IPS-NIHi7 (cell line): Measurements from ENCODE around the gene CEP164.
"Not testable (repeated sequence)": the region's sequence is repeated elsewhere in the genome, so short reads cannot be mapped to it uniquely, and the experiment has no call there.

Experiments used
- DNase-seq: peaks from one replicate; pipeline ENCODE4 v3.0.0; 2012; ENCODE audit warnings: mixed read lengths; ENCODE audit errors: extremely low spot score

CEP164 gene

GRCh38 chr11:117441146-117441975 is 113.7 kb downstream of the CEP164 start:
- no peak for DNase-seq

DNA sequence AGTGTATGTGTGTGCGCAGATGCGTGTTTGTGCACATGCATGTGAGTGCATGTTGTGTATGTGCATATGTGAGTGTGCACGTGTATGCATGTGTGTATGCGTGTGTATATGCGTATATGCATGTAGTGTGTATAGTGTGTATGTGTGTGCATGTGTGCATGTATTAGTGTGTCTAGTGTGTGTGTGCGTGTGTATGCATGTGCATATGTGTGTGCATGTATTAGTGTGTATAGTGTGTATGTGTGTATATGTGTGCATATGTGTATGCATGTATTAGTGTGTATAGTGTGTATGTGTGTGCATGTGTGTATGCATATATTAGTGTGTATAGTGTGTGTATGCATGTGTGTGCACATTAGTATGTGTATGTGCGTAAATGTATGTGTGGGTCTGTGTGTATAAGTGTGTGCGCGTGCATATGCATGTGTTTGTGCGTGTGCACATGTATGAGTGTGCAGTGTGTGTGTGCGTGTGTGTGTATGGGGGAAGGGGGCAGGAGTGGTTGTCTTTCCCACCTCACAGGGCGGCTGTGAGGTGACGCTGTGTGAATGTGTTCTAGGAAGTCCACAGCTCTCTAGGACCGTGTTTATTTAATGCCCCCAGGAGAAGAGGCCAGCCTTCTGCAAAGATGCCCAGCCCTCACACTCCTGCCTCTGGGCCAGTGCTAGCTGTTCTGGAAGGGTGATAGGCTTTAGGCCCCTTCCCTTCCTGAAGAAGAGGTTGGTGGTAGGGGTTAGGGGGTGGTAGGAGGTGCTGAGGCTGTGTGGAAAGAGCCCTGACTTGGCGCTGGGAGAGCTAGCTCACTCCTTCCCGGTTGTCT is 114.6 kb downstream of the CEP164 start:
- no peak for DNase-seq

DNA sequence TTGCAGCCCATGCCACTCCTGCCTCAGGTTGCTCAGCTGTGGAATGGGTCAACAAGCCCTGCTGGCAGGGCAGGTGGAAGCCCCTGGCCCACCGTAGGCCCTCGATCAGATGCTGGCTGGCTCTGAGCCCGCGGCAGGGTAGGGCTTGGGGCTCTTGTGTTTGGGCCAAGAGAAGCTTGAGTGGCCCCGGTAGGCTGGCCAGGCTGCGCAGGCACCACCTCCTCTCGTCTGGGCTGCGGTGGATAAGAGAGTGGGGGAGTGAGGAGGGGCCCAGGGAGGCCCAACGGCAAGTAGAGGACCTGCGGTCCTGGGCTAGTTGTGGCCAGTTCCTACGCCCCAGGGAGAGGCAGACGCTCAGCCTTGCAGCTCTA is 115.2 kb downstream of the CEP164 start:
- no peak for DNase-seq

DNA sequence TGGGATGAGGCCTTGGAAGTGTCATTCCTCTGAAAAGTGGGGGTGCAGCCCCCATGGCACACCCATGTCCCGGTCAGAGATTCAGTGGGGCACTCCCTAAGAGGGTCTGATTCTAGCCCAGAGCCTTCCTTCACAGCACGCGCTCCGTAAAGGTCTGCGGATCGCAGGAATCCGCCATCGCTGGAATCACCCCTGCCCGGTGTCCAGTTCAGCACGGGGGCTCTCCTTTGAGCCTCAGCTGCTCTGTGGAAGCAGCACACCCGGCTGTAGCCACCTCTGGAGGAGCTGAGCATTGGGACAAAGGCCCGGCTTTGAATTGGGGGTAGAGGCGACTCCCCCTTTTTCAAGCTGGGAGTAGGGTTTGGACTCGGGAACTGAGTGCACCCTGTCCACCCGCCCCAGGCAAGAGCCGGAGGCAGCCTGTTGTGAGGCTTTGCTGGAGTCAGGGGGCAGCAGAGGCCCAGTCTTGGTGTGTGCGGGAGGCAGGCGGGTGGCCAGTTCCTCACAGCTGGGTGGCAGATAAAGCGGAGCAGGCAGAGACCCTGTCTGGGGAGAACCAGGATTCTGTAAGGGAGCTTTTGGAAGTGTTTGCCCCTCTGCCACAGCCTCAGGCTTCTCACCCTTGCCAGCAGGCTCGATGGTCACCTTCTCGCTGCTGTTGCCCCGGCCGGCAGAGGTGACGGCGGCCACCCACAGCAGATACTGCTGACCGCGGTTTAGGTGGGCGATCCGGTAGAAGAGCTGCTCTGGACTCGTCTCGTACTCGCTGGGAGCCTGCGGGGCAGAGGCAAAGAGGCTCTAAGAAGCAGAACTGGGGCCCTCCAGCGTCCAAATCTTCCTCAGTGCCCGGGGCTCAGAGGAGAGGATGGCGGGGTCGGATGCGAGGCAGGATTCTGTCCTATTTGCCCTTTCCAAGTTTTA is 115.9 kb downstream of the CEP164 start:
- DNase-seq, result peak; percentile 94

- DNase-seq, result no peak
Observed at GRCh38 chr11:117444256-117444655, 116.6 kb downstream of the CEP164 start.

- no peak for DNase-seq
Observed at GRCh38 chr11:117444711-117445658, 117.3 kb downstream of the CEP164 start.

DNA sequence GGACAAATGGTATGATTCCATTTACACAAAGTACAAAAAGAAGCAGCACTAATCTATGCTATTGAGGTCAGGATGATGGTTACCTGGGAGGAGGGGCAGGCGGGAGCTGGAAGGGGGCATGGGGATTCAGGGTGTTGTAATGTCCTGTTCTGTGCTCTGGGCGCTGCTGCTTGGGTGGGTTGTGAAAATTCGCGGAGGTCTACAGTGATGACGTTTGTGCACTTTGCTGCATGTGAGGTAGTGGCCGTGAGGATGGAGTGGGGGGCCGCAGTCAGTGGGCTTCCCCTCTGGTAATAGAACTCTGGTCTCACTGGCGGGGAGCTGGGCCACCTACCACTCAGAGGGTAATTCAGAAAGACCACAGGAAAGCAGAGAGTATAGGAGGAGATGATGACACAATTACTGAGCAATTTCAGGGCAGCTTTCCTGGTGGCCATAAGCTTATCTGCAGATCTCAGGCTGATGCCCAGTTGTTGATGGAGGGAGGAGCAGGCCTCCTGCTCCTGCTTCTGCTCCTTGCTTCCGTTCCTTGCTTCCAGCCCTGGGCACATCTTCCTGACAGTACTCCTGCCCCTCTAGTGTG is 121.5 kb downstream of the CEP164 start:
- DNase-seq, result no peak

- DNase-seq, result no peak
Observed at GRCh38 chr11:117453886-117454563, 126.4 kb downstream of the CEP164 start.

- no peak for DNase-seq
Observed at GRCh38 chr11:117454564-117454917, 126.9 kb downstream of the CEP164 start.

DNA sequence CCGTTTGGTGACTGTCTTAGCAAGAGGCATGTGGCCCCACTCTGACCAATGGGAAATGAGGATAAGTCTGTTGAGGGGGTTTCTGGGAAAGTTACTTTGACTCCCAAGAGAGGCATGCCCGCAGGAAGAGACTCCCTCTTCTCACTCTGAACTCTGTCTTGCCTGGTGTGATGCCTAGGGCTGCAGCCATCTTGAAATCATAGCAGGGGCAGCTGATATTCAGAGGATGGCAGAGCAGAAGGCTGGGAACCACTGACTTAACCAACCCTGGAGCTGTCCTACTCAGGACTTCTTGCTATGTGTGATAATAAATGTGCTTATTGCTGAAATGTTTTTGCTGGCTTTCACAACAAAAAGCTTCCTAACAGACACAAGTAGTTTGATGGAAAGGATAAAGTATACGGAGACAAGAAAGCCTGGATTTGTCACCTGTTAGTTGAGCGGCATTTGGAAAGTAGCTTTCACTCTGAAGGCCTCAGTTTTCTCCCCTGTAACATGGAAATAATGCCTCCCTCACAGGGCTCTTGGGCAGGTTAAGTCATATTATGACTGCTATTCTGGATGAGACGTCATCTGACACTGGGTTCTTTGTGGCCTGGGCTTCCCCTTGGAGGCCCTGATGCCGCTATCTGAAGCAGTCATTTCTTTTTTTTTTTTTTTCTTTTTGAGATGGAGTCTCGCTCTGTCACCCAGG is 128.5 kb downstream of the CEP164 start:
- no peak for DNase-seq

DNA sequence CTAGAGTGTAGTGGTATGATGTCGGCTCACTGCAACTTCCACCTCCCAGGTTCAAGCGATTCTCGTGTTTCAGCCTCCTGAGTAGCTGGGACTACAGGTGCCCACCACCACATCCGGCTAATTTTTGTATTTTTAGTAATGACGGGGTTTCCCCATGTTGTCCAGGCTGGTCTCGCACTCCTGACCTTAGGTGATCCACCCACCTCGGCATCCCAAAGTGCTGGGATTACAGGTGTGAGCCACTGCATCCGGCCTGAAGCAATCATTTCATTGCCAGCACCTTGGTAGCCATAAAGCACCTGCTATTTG is 129.0 kb downstream of the CEP164 start:
- not testable (repeated sequence) for DNase-seq

GRCh38 chr11:117457031-117457785 is 129.6 kb downstream of the CEP164 start:
- no peak for DNase-seq

DNA sequence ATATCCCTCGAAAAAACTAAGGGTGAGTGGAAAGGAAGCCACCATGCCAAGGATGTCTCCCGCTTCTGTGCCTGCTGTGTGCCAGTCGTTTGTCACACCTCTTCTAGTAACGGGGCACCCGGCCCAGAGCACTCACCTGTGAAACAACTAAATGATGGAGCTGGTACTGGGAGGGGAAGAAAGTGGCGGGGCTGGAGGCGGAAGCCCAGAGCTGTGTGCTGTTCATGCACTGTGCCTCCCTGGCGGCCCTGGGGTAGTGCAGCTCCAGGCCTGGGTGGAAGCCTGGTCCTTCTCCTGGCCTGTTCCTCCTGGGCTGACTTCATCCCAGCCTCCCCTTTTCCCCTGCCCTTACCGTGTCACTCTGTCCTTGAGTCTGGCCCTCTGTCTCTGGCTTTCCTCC is 130.2 kb downstream of the CEP164 start:
- DNase-seq, result no peak

DNA sequence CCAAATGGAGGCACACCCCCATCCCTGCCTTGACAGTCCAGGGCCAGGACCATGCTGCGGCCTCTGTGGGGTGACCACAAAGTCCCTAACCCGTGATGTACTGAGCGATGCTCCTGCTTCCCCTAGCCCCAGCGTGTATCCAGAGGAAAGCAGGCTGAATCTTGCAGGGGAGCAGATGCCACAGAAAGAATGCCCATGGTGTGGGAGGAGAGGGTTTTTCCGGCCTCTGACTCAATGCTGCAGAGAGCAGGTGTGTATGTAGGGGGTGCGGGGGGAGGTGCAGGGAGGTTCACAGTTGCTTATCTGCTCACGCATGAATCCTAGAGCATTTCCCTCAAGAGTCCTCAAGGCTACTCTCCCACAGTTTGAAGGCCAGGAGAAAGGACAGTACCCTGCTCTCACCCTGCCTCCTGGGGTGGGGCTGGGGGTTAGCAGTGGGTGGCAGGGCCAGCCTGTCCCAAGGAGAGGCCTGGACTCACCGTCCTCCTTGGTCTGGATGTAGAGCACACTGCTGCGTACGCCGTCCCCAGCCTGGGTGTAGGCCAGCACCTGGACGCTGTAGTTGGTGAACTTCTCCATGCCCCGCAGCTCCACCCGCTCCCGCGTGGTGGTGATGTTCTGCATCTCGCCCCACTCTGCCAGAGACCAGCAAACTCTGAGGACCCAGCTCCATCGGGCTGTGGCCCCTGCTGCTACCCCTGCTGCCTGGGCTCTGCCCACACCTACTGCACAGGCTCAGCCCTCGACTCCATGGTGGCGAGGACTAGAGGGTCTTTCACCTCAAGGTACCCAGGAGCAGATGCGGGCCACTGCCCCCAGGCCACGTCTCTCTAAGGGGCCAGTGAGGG is 130.8 kb downstream of the CEP164 start:
- no peak for DNase-seq

GRCh38 chr11:117459123-117459978 is 131.7 kb downstream of the CEP164 start:
- DNase-seq, result no peak

DNA sequence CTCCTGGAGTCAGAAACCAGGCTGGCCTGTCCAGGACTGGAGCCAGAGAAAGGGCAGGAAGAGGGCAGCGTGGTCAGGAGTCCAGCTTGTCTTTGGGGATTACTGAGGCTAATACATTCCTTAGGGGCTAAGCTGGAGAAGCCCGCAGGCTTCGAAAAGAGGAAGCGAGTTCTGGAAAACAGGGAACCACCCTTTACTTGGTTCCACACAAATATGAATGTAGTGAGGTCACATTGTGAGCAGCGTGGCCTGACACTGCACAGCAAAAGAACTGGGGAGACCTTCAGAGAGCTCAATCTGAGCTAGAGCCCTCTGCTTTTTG is 132.3 kb downstream of the CEP164 start:
- no peak for DNase-seq
